ENCODE data around the gene KRTAP10-2. TPM values are rescaled to one million over a fixed set of nuclear protein-coding genes. Genes with fewer than 3 reads are reported as not detected.

The KRTAP10-2 gene
- polyA plus RNA-seq, 3 donors from 2014 or later, result not detected

GRCh38 chr21:44534688-44535087 is 16.6 kb downstream of the KRTAP10-2 start:
- no peaks in the 10 kb centered on the region for H3K4me1 Mint-ChIP-seq
- H3K4me3 Mint-ChIP-seq, result no peak overlapping the region
- DNase-seq, result no peak
- no peaks in the 10 kb centered on the region for H3K9me3 Mint-ChIP-seq
- no peak overlapping the region for H3K27ac Mint-ChIP-seq
- H3K36me3 Mint-ChIP-seq, result no peaks in the 10 kb centered on the region
- peaks cover 4 to 6% (median 5%) of the 10 kb centered on the region in 3 donors for H3K27me3 Mint-ChIP-seq (ENCODE audit: low read depth in 3 of 3)

GRCh38 chr21:44533891-44534627 is 17.2 kb downstream of the KRTAP10-2 start:
- no peak overlapping the region for H3K27ac Mint-ChIP-seq
- DNase-seq, result no peak
- peaks cover 4 to 6% (median 5%) of the 10 kb centered on the region in 3 donors for H3K27me3 Mint-ChIP-seq (ENCODE audit: low read depth in 3 of 3)
- H3K36me3 Mint-ChIP-seq, result no peaks in the 10 kb centered on the region
- H3K4me1 Mint-ChIP-seq, result no peaks in the 10 kb centered on the region
- H3K4me3 Mint-ChIP-seq, result no peak overlapping the region
- no peaks in the 10 kb centered on the region for H3K9me3 Mint-ChIP-seq

- H3K4me3 Mint-ChIP-seq, result no peak overlapping the region
- no peak for DNase-seq
- no peaks in the 10 kb centered on the region for H3K36me3 Mint-ChIP-seq
- peaks cover 4% of the 10 kb centered on the region in 3 donors for H3K27me3 Mint-ChIP-seq (ENCODE audit: low read depth in 3 of 3)
- H3K9me3 Mint-ChIP-seq, result no peaks in the 10 kb centered on the region
- no peak overlapping the region for H3K27ac Mint-ChIP-seq
- H3K4me1 Mint-ChIP-seq, result no peaks in the 10 kb centered on the region
Observed at GRCh38 chr21:44533121-44533890, 18.0 kb downstream of the KRTAP10-2 start.

- Mint-ChIP-seq H3K36me3 (no peaks in the 10 kb centered on the region), H3K4me1 (no peaks in the 10 kb centered on the region), H3K4me3 (no peak overlapping the region), H3K9me3 (no peaks in the 10 kb centered on the region), H3K27me3 (ENCODE audit: low read depth in 3 of 3) (peaks cover 4% of the 10 kb centered on the region in 3 donors), H3K27ac (no peak overlapping the region)
- DNase-seq, result no peak
Observed at GRCh38 chr21:44532712-44533111, 18.6 kb downstream of the KRTAP10-2 start.

- no peak for DNase-seq
- Mint-ChIP-seq H3K27me3 (ENCODE audit: low read depth in 3 of 3) (peaks cover 0 to 4% (median 2%) of the 10 kb centered on the region in 3 donors), H3K4me3 (no peak overlapping the region), H3K27ac (no peak overlapping the region), H3K9me3 (no peaks in the 10 kb centered on the region), H3K4me1 (no peaks in the 10 kb centered on the region), H3K36me3 (no peaks in the 10 kb centered on the region)
Observed at GRCh38 chr21:44531606-44532564, 19.4 kb downstream of the KRTAP10-2 start.

GRCh38 chr21:44530903-44531605 is 20.3 kb downstream of the KRTAP10-2 start:
- H3K27me3 Mint-ChIP-seq (ENCODE audit: low read depth in 3 of 3), result peaks cover 0 to 4% (median 2%) of the 10 kb centered on the region in 3 donors
- no peaks in the 10 kb centered on the region for H3K36me3 Mint-ChIP-seq
- H3K4me3 Mint-ChIP-seq, result no peak overlapping the region
- no peaks in the 10 kb centered on the region for H3K9me3 Mint-ChIP-seq
- no peaks in the 10 kb centered on the region for H3K4me1 Mint-ChIP-seq
- DNase-seq, result no peak
- H3K27ac Mint-ChIP-seq, result no peak overlapping the region

- Mint-ChIP-seq H3K27me3 (ENCODE audit: low read depth in 3 of 3) (peaks cover 0 to 4% (median 2%) of the 10 kb centered on the region in 3 donors), H3K4me1 (no peaks in the 10 kb centered on the region), H3K27ac (no peak overlapping the region), H3K36me3 (no peaks in the 10 kb centered on the region), H3K4me3 (no peak overlapping the region), H3K9me3 (no peaks in the 10 kb centered on the region)
- DNase-seq, result no peak
Observed at GRCh38 chr21:44530221-44530902, 20.9 kb downstream of the KRTAP10-2 start.

GRCh38 chr21:44529503-44530125 is 21.7 kb downstream of the KRTAP10-2 start:
- no peak for DNase-seq
- H3K27ac Mint-ChIP-seq, result no peak overlapping the region
- H3K4me3 Mint-ChIP-seq, result no peak overlapping the region
- H3K9me3 Mint-ChIP-seq, result no peaks in the 10 kb centered on the region
- peaks cover 0 to 3% (median 2%) of the 10 kb centered on the region in 3 donors for H3K27me3 Mint-ChIP-seq (ENCODE audit: low read depth in 3 of 3)
- H3K4me1 Mint-ChIP-seq, result no peaks in the 10 kb centered on the region
- H3K36me3 Mint-ChIP-seq, result no peaks in the 10 kb centered on the region

GRCh38 chr21:44529011-44529421 is 22.3 kb downstream of the KRTAP10-2 start:
- Mint-ChIP-seq H3K9me3 (no peaks in the 10 kb centered on the region), H3K27me3 (ENCODE audit: low read depth in 3 of 3) (peaks cover 0 to 3% (median 2%) of the 10 kb centered on the region in 3 donors), H3K36me3 (no peaks in the 10 kb centered on the region), H3K4me1 (no peaks in the 10 kb centered on the region), H3K27ac (no peak overlapping the region), H3K4me3 (no peak overlapping the region)
- no peak for DNase-seq

GRCh38 chr21:44528634-44528995 is 22.7 kb downstream of the KRTAP10-2 start:
- H3K9me3 Mint-ChIP-seq, result no peaks in the 10 kb centered on the region
- H3K4me1 Mint-ChIP-seq, result no peaks in the 10 kb centered on the region
- no peak overlapping the region for H3K27ac Mint-ChIP-seq
- H3K4me3 Mint-ChIP-seq, result no peak overlapping the region
- no peak for DNase-seq
- H3K27me3 Mint-ChIP-seq (ENCODE audit: low read depth in 3 of 3), result peaks cover 0 to 3% (median 2%) of the 10 kb centered on the region in 3 donors
- no peaks in the 10 kb centered on the region for H3K36me3 Mint-ChIP-seq

GRCh38 chr21:44527983-44528633 is 23.2 kb downstream of the KRTAP10-2 start:
- H3K4me3 Mint-ChIP-seq, result no peak overlapping the region
- DNase-seq, result no peak
- no peaks in the 10 kb centered on the region for H3K9me3 Mint-ChIP-seq
- no peaks in the 10 kb centered on the region for H3K36me3 Mint-ChIP-seq
- H3K4me1 Mint-ChIP-seq, result no peaks in the 10 kb centered on the region
- peaks cover 0 to 3% (median 2%) of the 10 kb centered on the region in 3 donors for H3K27me3 Mint-ChIP-seq (ENCODE audit: low read depth in 3 of 3)
- no peak overlapping the region for H3K27ac Mint-ChIP-seq

All from immature natural killer cell (primary cell).